Measurements from ENCODE around the gene SPG11. TPM values are rescaled to one million over a fixed set of nuclear protein-coding genes. Genes with fewer than 3 reads are reported as not detected.
"Not testable (repeated sequence)": the region's sequence is repeated elsewhere in the genome, so short reads cannot be mapped to it uniquely, and the experiment has no call there.

Gene SPG11
- total RNA-seq, 1 donor from 2014 or later, result 97.6 TPM

- H3K4me3 ChIP-seq, result peak overlapping the region; percentile 96
- DNase-seq (no peak), ATAC-seq (no peak)
- peak; percentile 35 for TF ChIP-seq CTCF (IDR thresholded peaks at IDR 0.05)
- H3K9me3 ChIP-seq, result no peaks in the 10 kb centered on the region
- intact Hi-C loops (cut with DNase I), result loop anchor here (10.0 kb wide), 1 partner anchor 46 kb away; the partner anchor contains the start of gene SPG11
- no peaks in the 10 kb centered on the region for H3K27me3 ChIP-seq
- peak overlapping the region; percentile 100 for H3K27ac ChIP-seq
- H3K4me1 ChIP-seq, result peaks cover 34% of the 10 kb centered on the region
- H3K36me3 ChIP-seq, result peaks cover 24% of the 10 kb centered on the region
Measured at GRCh38 chr15:44710236-44711095, 47.0 kb upstream of the SPG11 start.

- Histone ChIP-seq H3K4me1 (peaks cover 8% of the 10 kb centered on the region), H3K36me3 (no peaks in the 10 kb centered on the region), H3K9me3 (no peaks in the 10 kb centered on the region), H3K27ac (peak overlapping the region; percentile 43), H3K27me3 (no peaks in the 10 kb centered on the region), H3K4me3 (no peak overlapping the region)
- intact Hi-C loops (cut with DNase I), result no loop called here
- peak; percentile 50 for ATAC-seq
- TF ChIP-seq CTCF (IDR thresholded peaks at IDR 0.05), result no peak
- peak; percentile 68 for DNase-seq
Measured at GRCh38 chr15:44706946-44707636, 43.6 kb upstream of the SPG11 start.

DNA sequence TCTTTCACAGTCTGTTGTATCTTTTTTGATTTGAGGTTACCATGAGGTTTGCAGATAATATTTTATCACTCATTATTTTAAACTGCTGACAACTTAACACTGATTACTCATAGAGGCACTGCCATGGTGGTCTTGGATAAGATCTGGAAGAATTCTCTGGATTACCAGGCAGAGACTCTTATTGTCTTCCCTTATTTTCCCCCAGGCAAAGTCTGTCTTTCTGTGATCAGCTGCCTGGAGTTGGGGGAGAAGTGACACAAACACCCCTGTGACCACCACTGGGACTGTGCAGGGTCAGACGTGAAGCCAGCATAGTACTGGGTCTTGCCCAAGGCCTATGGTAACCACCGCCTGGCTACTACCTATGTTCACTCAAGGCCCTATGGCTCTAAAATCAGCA lies 42.9 kb upstream of the SPG11 start:
- no peak for TF ChIP-seq CTCF (IDR thresholded peaks at IDR 0.05)
- Histone ChIP-seq H3K36me3 (no peaks in the 10 kb centered on the region), H3K27ac (peak overlapping the region; percentile 43), H3K4me3 (no peak overlapping the region), H3K27me3 (no peaks in the 10 kb centered on the region), H3K9me3 (no peaks in the 10 kb centered on the region), H3K4me1 (peaks cover 8% of the 10 kb centered on the region)
- DNase-seq (no peak), ATAC-seq (no peak)
- intact Hi-C loops (cut with DNase I), result no loop called here

DNA sequence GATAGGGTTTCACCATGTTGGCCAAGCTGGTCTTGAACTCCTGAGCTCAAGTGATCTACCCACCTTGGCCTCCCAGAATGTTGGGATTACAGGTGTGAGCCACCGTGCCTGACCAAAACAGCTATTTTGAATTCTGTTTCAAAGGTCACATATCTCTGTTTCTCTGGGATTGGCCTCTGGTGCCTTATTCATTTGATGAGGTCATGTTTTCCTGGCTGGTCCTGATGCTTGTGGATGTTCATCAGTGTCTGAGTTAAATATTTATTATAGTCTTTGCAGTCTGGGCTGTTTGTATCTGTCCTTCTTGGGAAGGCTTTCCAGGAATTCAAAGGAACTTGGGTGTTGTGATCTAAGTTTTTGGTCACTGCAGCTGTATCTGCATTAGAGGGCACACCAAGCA lies 42.5 kb upstream of the SPG11 start:
- H3K4me1 ChIP-seq, result peaks cover 8% of the 10 kb centered on the region
- H3K27ac ChIP-seq, result no peak overlapping the region
- no peaks in the 10 kb centered on the region for H3K36me3 ChIP-seq
- no peak overlapping the region for H3K4me3 ChIP-seq
- DNase-seq, result no peak
- intact Hi-C loops (cut with DNase I), result no loop called here
- no peak for ATAC-seq
- no peaks in the 10 kb centered on the region for H3K9me3 ChIP-seq
- H3K27me3 ChIP-seq, result no peaks in the 10 kb centered on the region
- TF ChIP-seq CTCF (IDR thresholded peaks at IDR 0.05), result no peak

- DNase-seq; H3K4me1 ChIP-seq; H3K27me3 ChIP-seq; H3K27ac ChIP-seq; intact Hi-C loops (cut with DNase I); ATAC-seq; H3K4me3 ChIP-seq; H3K36me3 ChIP-seq; H3K9me3 ChIP-seq: not testable (repeated sequence)
Measured at GRCh38 chr15:44700676-44701075, 37.2 kb upstream of the SPG11 start.

DNA sequence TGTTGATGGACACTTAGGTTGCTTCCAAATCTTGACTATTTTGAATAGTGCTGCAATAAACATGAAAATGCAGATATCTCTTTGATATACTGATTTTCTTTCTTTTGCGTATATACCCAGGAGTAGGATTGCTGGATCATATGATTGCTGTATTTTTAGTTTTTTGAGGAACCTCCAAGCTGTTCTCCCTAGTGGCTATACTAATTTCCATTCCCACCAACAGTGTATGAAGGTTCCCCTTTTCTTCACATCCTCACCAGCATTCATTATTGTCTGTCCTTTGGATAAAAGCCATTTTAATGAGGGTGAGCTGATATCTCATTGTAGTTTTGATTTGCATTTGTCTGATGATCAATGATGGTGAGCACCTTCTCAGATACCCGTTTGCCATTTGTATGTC lies 35.2 kb upstream of the SPG11 start:
- TF ChIP-seq CTCF (IDR thresholded peaks at IDR 0.05), result no peak
- Histone ChIP-seq H3K9me3 (no peaks in the 10 kb centered on the region), H3K4me3 (no peak overlapping the region), H3K4me1 (no peaks in the 10 kb centered on the region), H3K27ac (no peak overlapping the region), H3K27me3 (no peaks in the 10 kb centered on the region), H3K36me3 (no peaks in the 10 kb centered on the region)
- no peak for ATAC-seq
- DNase-seq, result no peak
- intact Hi-C loops (cut with DNase I), result no loop called here

All from upper lobe of right lung (tissue), 1 donor.